ENCODE data around the gene OR2AG2.
"Not testable (repeated sequence)": the region's sequence is repeated elsewhere in the genome, so short reads cannot be mapped to it uniquely, and the experiment has no call there.

The OR2AG2 gene, protein sequence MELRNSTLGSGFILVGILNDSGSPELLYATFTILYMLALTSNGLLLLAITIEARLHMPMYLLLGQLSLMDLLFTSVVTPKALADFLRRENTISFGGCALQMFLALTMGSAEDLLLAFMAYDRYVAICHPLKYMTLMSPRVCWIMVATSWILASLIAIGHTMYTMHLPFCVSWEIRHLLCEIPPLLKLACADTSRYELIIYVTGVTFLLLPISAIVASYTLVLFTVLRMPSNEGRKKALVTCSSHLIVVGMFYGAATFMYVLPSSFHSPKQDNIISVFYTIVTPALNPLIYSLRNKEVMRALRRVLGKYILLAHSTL

DNA sequence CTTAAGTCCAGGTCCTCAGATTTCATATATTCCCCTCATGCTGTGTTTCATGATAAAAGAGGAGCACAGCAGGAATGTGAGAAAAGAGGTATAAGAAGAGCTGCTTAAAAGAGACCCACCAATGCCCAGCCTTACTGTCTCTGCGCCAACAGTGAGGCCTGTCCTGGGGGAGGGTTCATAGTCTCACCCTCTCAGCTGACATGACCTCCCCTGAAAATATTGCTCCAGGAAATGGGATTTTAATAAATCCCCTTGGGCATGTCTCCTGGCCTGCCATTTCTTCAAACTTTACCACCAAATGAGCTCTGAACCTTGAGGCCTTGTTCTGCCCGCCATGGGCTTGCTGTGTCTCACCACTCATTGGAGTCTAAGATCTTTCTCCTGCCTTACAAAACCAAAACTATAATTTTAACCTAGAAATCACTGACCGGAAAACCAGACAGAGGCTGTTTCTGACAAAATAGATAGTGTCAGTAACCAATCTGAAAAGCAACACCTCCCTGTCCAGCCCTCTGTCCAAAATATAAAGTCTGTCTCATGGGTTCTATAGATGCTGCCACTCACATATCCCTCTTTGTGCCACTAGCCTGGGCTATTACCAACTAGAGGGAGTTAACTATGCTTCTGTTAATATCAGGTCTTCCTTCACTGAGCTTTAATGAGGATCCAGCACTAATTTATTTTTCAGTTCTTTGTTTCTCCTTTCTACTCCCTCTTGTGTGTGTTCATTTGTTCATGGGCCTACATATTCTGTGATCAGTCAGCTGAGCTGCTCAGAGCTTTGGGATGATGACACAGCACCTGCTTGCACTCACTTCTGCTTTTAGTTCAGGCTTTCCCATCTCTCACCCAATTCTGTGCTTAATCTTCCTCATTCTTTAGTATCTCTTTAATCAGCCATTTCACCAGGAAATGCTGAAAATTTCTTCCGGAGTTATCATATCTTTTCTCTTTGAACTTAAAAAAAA lies at the start of gene OR2AG2:
OR2AG2 (minus strand) TSS at position 51 of the 968 bp plus-strand sequence. CDS start 3,019 bp downstream, outside the sequence.
- TF ChIP-seq, protein P1, sequence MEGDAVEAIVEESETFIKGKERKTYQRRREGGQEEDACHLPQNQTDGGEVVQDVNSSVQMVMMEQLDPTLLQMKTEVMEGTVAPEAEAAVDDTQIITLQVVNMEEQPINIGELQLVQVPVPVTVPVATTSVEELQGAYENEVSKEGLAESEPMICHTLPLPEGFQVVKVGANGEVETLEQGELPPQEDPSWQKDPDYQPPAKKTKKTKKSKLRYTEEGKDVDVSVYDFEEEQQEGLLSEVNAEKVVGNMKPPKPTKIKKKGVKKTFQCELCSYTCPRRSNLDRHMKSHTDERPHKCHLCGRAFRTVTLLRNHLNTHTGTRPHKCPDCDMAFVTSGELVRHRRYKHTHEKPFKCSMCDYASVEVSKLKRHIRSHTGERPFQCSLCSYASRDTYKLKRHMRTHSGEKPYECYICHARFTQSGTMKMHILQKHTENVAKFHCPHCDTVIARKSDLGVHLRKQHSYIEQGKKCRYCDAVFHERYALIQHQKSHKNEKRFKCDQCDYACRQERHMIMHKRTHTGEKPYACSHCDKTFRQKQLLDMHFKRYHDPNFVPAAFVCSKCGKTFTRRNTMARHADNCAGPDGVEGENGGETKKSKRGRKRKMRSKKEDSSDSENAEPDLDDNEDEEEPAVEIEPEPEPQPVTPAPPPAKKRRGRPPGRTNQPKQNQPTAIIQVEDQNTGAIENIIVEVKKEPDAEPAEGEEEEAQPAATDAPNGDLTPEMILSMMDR (conservative IDR thresholded peaks at IDR 0.05): no peak
- TF ChIP-seq ZFX (IDR thresholded peaks at IDR 0.05): no peak
- no peak within 1 kb of the TSS for H3K27ac ChIP-seq

DNA sequence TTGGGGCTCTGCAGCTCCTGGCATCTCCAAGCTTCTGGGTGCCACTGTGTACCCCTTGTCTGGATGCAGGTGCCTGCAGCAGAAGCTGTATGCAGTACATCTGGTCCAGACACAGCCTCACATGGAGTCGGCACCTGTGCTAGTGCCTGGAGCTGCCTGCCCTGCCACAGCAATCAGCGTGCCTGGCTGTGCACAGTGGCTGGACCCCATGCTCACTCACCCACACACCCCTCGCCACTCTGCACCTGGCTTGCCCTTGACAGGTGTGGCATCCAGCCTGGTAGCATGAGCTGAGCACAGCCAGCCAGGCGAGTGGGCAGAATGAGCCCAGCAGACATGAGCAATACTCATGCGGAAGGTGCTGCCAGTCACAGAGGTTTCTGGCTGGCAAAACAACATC lies 47.2 kb upstream of the OR2AG2 start:
- TF ChIP-seq, protein P1 (conservative IDR thresholded peaks at IDR 0.05): no peak
- TF ChIP-seq ZFX (IDR thresholded peaks at IDR 0.05): no peak
- H3K27ac ChIP-seq: no peak overlapping the region

DNA sequence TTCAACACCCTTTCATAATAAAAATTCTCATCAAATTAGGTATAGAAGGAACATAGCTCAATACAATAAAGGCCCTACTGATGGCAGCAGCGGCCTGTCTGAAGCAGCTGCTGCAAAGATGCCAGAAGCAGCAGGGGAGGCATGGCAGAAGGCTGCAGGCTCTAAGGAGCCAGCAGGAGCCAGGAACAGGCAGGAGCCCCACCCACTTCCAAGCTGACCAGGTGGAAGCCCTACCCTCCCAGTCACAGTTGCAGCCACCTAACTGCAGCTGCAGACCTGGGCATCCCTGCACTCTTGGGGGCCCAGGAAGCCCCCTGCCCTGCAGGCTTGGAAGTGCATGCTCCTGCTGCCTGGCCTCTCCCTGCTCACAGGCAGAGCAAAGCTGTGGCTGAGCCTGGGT lies 45.9 kb upstream of the OR2AG2 start:
- TF ChIP-seq ZFX (IDR thresholded peaks at IDR 0.05): no peak
- TF ChIP-seq, protein P1 (conservative IDR thresholded peaks at IDR 0.05): no peak
- no peak overlapping the region for H3K27ac ChIP-seq

DNA sequence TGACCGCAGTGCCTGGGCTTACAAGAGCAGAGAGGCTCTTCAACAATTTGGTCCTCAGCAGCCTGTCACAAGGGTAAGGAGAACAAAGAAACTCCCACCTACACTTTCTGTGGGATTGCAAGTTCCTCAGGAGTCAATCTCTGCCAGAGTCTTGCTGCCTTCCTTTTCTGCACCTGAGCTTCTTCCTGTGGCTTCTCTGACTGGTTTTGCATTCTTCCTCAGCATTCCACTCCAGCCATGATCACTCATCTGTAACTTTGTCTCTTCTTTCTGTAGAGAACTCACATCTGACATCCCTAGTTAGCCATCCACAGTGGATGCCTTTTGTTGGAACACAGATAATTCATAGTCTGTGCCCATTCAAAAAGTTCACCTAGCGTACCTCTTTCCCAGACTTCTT lies 41.9 kb upstream of the OR2AG2 start:
- H3K27ac ChIP-seq: no peak overlapping the region
- TF ChIP-seq, protein P1 (conservative IDR thresholded peaks at IDR 0.05): no peak
- TF ChIP-seq ZFX (IDR thresholded peaks at IDR 0.05): no peak

GRCh38 chr11:6812390-6813005 lies 40.7 kb upstream of the OR2AG2 start:
- H3K27ac ChIP-seq: no peak overlapping the region
- no peak for TF ChIP-seq ZFX (IDR thresholded peaks at IDR 0.05)
- TF ChIP-seq, protein P1 (conservative IDR thresholded peaks at IDR 0.05): peak; percentile 96

GRCh38 chr11:6801075-6801474 lies 29.3 kb upstream of the OR2AG2 start:
- not testable (repeated sequence) for H3K27ac ChIP-seq

GRCh38 chr11:6799402-6799801 lies 27.6 kb upstream of the OR2AG2 start, which contains the start of gene OR6A2:
OR6A2 (minus strand) TSS chr11:6799689; CDS start chr11:6795708, 3,981 bp downstream.
- TF ChIP-seq, protein P1 (conservative IDR thresholded peaks at IDR 0.05): no peak
- no peak for TF ChIP-seq ZFX (IDR thresholded peaks at IDR 0.05)
- no peak within 1 kb of the TSS for H3K27ac ChIP-seq
